Liver (tissue), 9 donors: Measurements from ENCODE around the gene CCL22. TPM values are rescaled to one million over a fixed set of nuclear protein-coding genes. Genes with fewer than 3 reads are reported as not detected.

ENCODE experiments used
- DNase-seq: peaks from one replicate; pipeline ENCODE4 v3.0.0-alpha.2; 2017; ENCODE audit warnings: low spot score
- H3K27ac ChIP-seq, 2 donors: one replicate each; pipeline ENCODE4 v1.7.0; 2013; ENCODE audit warnings: inconsistent platforms in 2 of 2, low read length in 2 of 2, control low read depth in 1 of 2, low read depth in 1 of 2, mild to moderate bottlenecking in 1 of 2
- H3K27me3 ChIP-seq, 4 donors: one replicate each; pipeline versions ENCODE4 v1.6.1 to v1.7.0; 2013; ENCODE audit warnings: low read length in 3 of 4, inconsistent platforms in 1 of 4, mild to moderate bottlenecking in 1 of 4, moderate library complexity in 1 of 4; ENCODE audit not compliant: control insufficient read depth in 4 of 4, insufficient read depth in 4 of 4
- H3K36me3 ChIP-seq, 4 donors: one replicate each; pipeline versions ENCODE4 v1.6.1 to v1.7.0; 2013; ENCODE audit warnings: low read length in 3 of 4, mild to moderate bottlenecking in 3 of 4, low read depth in 1 of 4, moderate library complexity in 1 of 4; ENCODE audit not compliant: control insufficient read depth in 4 of 4, insufficient read depth in 3 of 4
- H3K4me1 ChIP-seq, 4 donors: one replicate each; pipeline versions ENCODE4 v1.6.1 to v1.7.0; 2013; ENCODE audit warnings: low read length in 3 of 4, mild to moderate bottlenecking in 3 of 4, moderate library complexity in 1 of 4; ENCODE audit not compliant: control insufficient read depth in 4 of 4, insufficient read depth in 4 of 4
- H3K4me3 ChIP-seq, 3 donors: one replicate each; pipeline versions ENCODE4 v1.6.1 to v1.7.0; 2013; ENCODE audit warnings: low read length in 3 of 3, control low read depth in 1 of 3, low read depth in 1 of 3, mild to moderate bottlenecking in 1 of 3
- H3K9ac ChIP-seq, 2 donors: one replicate each; pipeline ENCODE4 v1.7.0; 2013; ENCODE audit warnings: low read length in 2 of 2, mild to moderate bottlenecking in 2 of 2, moderate library complexity in 2 of 2, control low read depth in 1 of 2, low read depth in 1 of 2
- H3K9me3 ChIP-seq, 4 donors: one replicate each; pipeline versions ENCODE4 v1.6.1 to v1.7.0; 2013; ENCODE audit warnings: low read length in 3 of 4; ENCODE audit not compliant: control insufficient read depth in 4 of 4
- ATF3 ChIP-seq: IDR thresholded peaks from 2 replicates; pipeline ENCODE4 v1.6.1; 2016; ENCODE audit warnings: antibody characterized with exemption
- CTCF ChIP-seq: fragments of 150-350 bp; IDR thresholded peaks from 2 replicates; pipeline ENCODE4 v1.5.1; 2017; ENCODE audit warnings: improper control_type of control experiment, low read depth, low read length; ENCODE audit not compliant: missing input control
- EGR1 ChIP-seq, 2 donors: IDR thresholded peaks; 2 replicates each; pipeline ENCODE4 v1.6.1; 2016 to 2018; ENCODE audit warnings: antibody characterized with exemption in 2 of 2, low read depth in 2 of 2
- FOXA1 ChIP-seq: IDR thresholded peaks from 2 replicates; pipeline ENCODE4 v1.6.1; 2016; ENCODE audit warnings: antibody characterized with exemption
- GABPA ChIP-seq, 2 donors: IDR thresholded peaks in 1 of 2; conservative IDR thresholded peaks in 1 of 2; 2 replicates each; pipeline ENCODE4 v1.6.1; 2016; ENCODE audit warnings: antibody characterized with exemption in 2 of 2, mild to moderate bottlenecking in 1 of 2, moderate library complexity in 1 of 2
- HNF4A ChIP-seq, 2 donors: conservative IDR thresholded peaks; 2 replicates each; pipeline ENCODE4 v1.6.1; 2016; ENCODE audit warnings: antibody characterized with exemption in 2 of 2, mild to moderate bottlenecking in 2 of 2
- HNF4G ChIP-seq: IDR thresholded peaks from 2 replicates; pipeline ENCODE4 v1.6.1; 2016; ENCODE audit warnings: antibody characterized with exemption
- NR2F2 ChIP-seq: IDR thresholded peaks from 2 replicates; pipeline ENCODE4 v1.6.1; 2016; ENCODE audit warnings: antibody characterized with exemption
- RAD21 ChIP-seq, 2 donors: IDR thresholded peaks; 2 replicates each; pipeline ENCODE4 v1.6.1; 2016; ENCODE audit warnings: antibody characterized with exemption in 2 of 2, mild to moderate bottlenecking in 2 of 2
- RXRA ChIP-seq, 2 donors: IDR thresholded peaks; 2 replicates each; pipeline ENCODE4 v1.6.1; 2017 to 2018; ENCODE audit warnings: antibody characterized with exemption in 2 of 2, mild to moderate bottlenecking in 1 of 2
- SP1 ChIP-seq: IDR thresholded peaks from 2 replicates; pipeline ENCODE4 v1.6.1; 2018; ENCODE audit warnings: antibody characterized with exemption, mild to moderate bottlenecking
- TAF1 ChIP-seq: conservative IDR thresholded peaks from 2 replicates; pipeline ENCODE4 v1.6.1; 2016; ENCODE audit warnings: antibody characterized with exemption, mild to moderate bottlenecking
- YY1 ChIP-seq: IDR thresholded peaks from 2 replicates; pipeline ENCODE4 v1.6.1; 2016; ENCODE audit warnings: antibody characterized with exemption, mild to moderate bottlenecking
- WGBS: extraction: QIAGEN DNeasy Blood & Tissue Kit; methylation state at CpG from one replicate; pipeline ENCODE4 v1.1.7; 2013; 5-methylcytosine and 5-hydroxymethylcytosine counted together
- polyA plus RNA-seq, 2 donors: library from polyadenylated mRNA; stranded (reverse) in 1 of 2; unstranded in 1 of 2; fragments of 200-250 nt in 1 of 2; fragments of >200 nt in 1 of 2; fragmentation: Nextera tagmentation in 1 of 2; extraction: Ambion mirVana in 1 of 2; gene quantifications; one replicate each; pipeline versions ENCODE4 v1.2.1 to v1.2.3, GENCODE V29; 2013 to 2015
- total RNA-seq, 2 donors: library from RNA; depleted of rRNA; stranded (reverse); fragments of >200 nt; gene quantifications; one replicate each; pipeline ENCODE4 v1.2.3, GENCODE V29; 2014
- TF ChIP-seq, protein P1 (sequence below): IDR thresholded peaks from 2 replicates; pipeline ENCODE4 v1.6.1; 2016; ENCODE audit warnings: antibody characterized with exemption
- donor health status: healthy.
- donor health status: healthy.
- donor health status: healthy.
- donor health status: healthy.
- donor health status: healthy.

The CCL22 gene
- total and polyA plus RNA-seq, 4 donors, result 0.02 to 0.09 TPM; not detected in 2

DNA sequence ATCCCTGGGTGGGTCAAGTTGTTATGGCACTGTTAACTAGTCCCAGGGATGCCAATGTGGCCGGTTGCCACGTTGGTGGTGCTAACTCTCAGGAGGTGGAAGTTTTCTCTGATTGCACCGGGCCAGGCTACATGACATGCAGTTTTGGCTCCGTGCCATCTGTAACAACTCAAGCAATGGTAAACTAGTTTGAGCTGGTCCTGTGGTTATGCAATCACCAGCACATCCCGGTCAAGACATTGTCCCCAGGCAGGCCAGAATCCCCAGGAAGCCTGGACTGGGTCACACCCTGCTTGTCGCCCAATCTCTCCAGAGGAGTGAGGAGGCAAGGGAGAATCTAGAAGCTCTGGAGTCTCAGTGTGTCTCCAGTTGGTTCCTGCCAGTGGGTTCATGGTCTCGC lies 35.9 kb downstream of the CCL22 start:
- no peak overlapping the region for H3K9ac ChIP-seq
- H3K36me3 ChIP-seq, result no peaks in the 10 kb centered on the region
- no peak for DNase-seq
- no peaks in the 10 kb centered on the region for H3K9me3 ChIP-seq
- no peaks in the 10 kb centered on the region for H3K4me1 ChIP-seq
- no peaks in the 10 kb centered on the region for H3K27me3 ChIP-seq
- H3K27ac ChIP-seq, result no peak overlapping the region
- TF ChIP-seq HNF4A (conservative IDR thresholded peaks at IDR 0.05) (no peak), RXRA (IDR thresholded peaks at IDR 0.05) (no peak), ATF3 (no peak), CTCF (no peak), FOXA1 (no peak), YY1 (no peak), TAF1 (no peak), NR2F2 (no peak), RAD21 (IDR thresholded peaks at IDR 0.05) (no peak), GABPA (IDR thresholded peaks at IDR 0.05 in 1 of 2, conservative IDR thresholded peaks at IDR 0.05 in 1 of 2) (no peak), EGR1 (IDR thresholded peaks at IDR 0.05; ENCODE audit: low read depth in 2 of 2) (no peak)
- TF ChIP-seq, protein P1, sequence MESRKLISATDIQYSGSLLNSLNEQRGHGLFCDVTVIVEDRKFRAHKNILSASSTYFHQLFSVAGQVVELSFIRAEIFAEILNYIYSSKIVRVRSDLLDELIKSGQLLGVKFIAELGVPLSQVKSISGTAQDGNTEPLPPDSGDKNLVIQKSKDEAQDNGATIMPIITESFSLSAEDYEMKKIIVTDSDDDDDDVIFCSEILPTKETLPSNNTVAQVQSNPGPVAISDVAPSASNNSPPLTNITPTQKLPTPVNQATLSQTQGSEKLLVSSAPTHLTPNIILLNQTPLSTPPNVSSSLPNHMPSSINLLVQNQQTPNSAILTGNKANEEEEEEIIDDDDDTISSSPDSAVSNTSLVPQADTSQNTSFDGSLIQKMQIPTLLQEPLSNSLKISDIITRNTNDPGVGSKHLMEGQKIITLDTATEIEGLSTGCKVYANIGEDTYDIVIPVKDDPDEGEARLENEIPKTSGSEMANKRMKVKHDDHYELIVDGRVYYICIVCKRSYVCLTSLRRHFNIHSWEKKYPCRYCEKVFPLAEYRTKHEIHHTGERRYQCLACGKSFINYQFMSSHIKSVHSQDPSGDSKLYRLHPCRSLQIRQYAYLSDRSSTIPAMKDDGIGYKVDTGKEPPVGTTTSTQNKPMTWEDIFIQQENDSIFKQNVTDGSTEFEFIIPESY, result no peak
- no peak overlapping the region for H3K4me3 ChIP-seq
- 57% methylated on average over 7 of the region's 7 CpGs for WGBS

DNA sequence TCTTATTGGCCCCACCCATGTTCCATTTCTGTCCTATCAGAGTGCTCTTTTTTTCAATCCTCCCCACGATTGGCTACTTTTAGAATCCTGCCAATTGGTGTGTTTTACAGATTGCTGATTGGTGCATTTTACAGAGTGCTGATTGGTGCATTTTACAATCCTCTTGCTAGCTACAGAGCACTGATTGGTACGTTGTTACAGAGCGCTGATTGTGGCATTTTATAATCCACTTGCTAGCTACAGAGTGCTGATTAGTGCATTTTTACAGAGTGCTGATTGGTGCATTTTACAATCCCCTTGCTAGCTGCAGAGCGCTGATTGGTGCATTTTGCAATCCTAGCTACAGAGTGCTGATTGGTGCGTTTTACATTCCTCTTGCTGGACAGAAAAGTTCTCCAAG lies 36.4 kb downstream of the CCL22 start:
- Histone ChIP-seq H3K27ac (no peak overlapping the region), H3K27me3 (no peaks in the 10 kb centered on the region), H3K4me3 (no peak overlapping the region), H3K9me3 (no peaks in the 10 kb centered on the region), H3K4me1 (no peaks in the 10 kb centered on the region), H3K36me3 (no peaks in the 10 kb centered on the region), H3K9ac (no peak overlapping the region)
- no peak for DNase-seq
- WGBS, result 90% methylated on average over 5 of the region's 5 CpGs
- TF ChIP-seq RXRA (IDR thresholded peaks at IDR 0.05), result no peak
- TF ChIP-seq YY1, result no peak
- no peak for TF ChIP-seq HNF4G
- no peak for TF ChIP-seq GABPA (IDR thresholded peaks at IDR 0.05 in 1 of 2, conservative IDR thresholded peaks at IDR 0.05 in 1 of 2)
- TF ChIP-seq, protein P1, result no peak
- TF ChIP-seq SP1, result no peak
- TF ChIP-seq NR2F2, result no peak
